MM.1S (cell line): ENCODE data around the gene TTC36.
"Not testable (repeated sequence)": the region's sequence is repeated elsewhere in the genome, so short reads cannot be mapped to it uniquely, and the experiment has no call there.

ENCODE experiments used
- DNase-seq: peaks from one replicate; pipeline ENCODE4 v3.0.0-alpha.2; 2015
- H2AFZ ChIP-seq: fragments of 300-600 bp; sonication (generic); 2 replicates; pipeline ENCODE4 v1.6.0; 2016; ENCODE audit warnings: antibody characterized with exemption, low read length
- H3F3A ChIP-seq: fragments of 300-600 bp; sonication (generic); 2 replicates; pipeline ENCODE4 v1.6.1; 2016; ENCODE audit warnings: mild to moderate bottlenecking, antibody characterized with exemption, low read length, moderate library complexity, mixed read lengths; ENCODE audit not compliant: insufficient read depth
- H3K27ac ChIP-seq: fragments of 300-600 bp; sonication (generic); 2 replicates; pipeline ENCODE4 v1.5.1; 2016; ENCODE audit warnings: mild to moderate bottlenecking, low read length
- H3K27me3 ChIP-seq: fragments of 300-600 bp; sonication (generic); replicated peaks from 2 replicates; pipeline ENCODE4 v1.6.0; 2016; ENCODE audit warnings: low read length; ENCODE audit not compliant: insufficient read depth
- H3K36me3 ChIP-seq: fragments of 300-600 bp; sonication (generic); replicated peaks from 2 replicates; pipeline ENCODE4 v1.6.1; 2016; ENCODE audit warnings: mild to moderate bottlenecking, low read length, mixed read lengths; ENCODE audit not compliant: insufficient read depth
- H3K4me1 ChIP-seq: fragments of 300-600 bp; sonication (generic); 2 replicates; pipeline ENCODE4 v1.6.1; 2016; ENCODE audit warnings: low read length, mixed read lengths
- H3K4me2 ChIP-seq: fragments of 300-600 bp; sonication (generic); 2 replicates; pipeline ENCODE4 v1.6.0; 2016; ENCODE audit warnings: low read depth, low read length
- H3K4me3 ChIP-seq: fragments of 300-600 bp; sonication (generic); 2 replicates; pipeline ENCODE4 v1.5.1; 2016; ENCODE audit warnings: low read length, mixed read lengths
- H3K79me2 ChIP-seq: fragments of 300-600 bp; sonication (generic); 2 replicates; pipeline ENCODE4 v1.6.1; 2016; ENCODE audit warnings: mixed run types, low read length, mixed read lengths
- H3K9ac ChIP-seq: fragments of 300-600 bp; sonication (generic); 2 replicates; pipeline ENCODE4 v1.6.1; 2016; ENCODE audit warnings: low read length, mixed read lengths
- H3K9me2 ChIP-seq: fragments of 300-600 bp; sonication (generic); replicated peaks from 2 replicates; pipeline ENCODE4 v1.6.1; 2016; ENCODE audit warnings: mild to moderate bottlenecking, low read length, mixed read lengths; ENCODE audit not compliant: insufficient read depth
- H3K9me3 ChIP-seq: fragments of 300-600 bp; sonication (generic); replicated peaks from 2 replicates; pipeline ENCODE4 v1.6.1; 2016; ENCODE audit warnings: mild to moderate bottlenecking, low read length, mixed read lengths; ENCODE audit not compliant: insufficient read depth
- H4K20me1 ChIP-seq: fragments of 300-600 bp; sonication (generic); 2 replicates; pipeline ENCODE4 v1.6.1; 2016; ENCODE audit warnings: mild to moderate bottlenecking, low read length, moderate library complexity, mixed read lengths; ENCODE audit not compliant: insufficient read depth
- CTCF ChIP-seq: fragments of 300-600 bp; sonication (generic); IDR thresholded peaks from 2 replicates; pipeline ENCODE4 v1.5.1; 2016; ENCODE audit warnings: antibody characterized with exemption, low read length, mixed read lengths
- EZH2 ChIP-seq: fragments of 300-600 bp; sonication (generic); optimal IDR thresholded peaks from 2 replicates; pipeline ENCODE3; 2017; ENCODE audit warnings: low read depth, mild to moderate bottlenecking, antibody characterized with exemption, low read length, mixed read lengths
- EZH2phosphoT487 ChIP-seq: fragments of 300-600 bp; sonication (generic); IDR thresholded peaks from 2 replicates; pipeline ENCODE4 v1.6.1; 2018; ENCODE audit warnings: antibody characterized with exemption, low read length

TTC36 gene

GRCh38 chr11:118527109-118527508 lies at the start of gene TTC36:
TTC36 (plus strand) TSS chr11:118527474; CDS start chr11:118527495, 21 bp downstream.
- peaks cover 5% of the 10 kb centered on the region; the same call in 1 of the 2 replicates for H3K36me3 ChIP-seq
- H4K20me1 ChIP-seq: no peaks in the 10 kb centered on the region
- H2AFZ ChIP-seq: no peak within 1 kb of the TSS
- no peaks in the 10 kb centered on the region for H3F3A ChIP-seq
- no peaks in the 10 kb centered on the region for H3K9me2 ChIP-seq
- no peak within 1 kb of the TSS for H3K4me2 ChIP-seq
- no peak within 1 kb of the TSS for H3K4me3 ChIP-seq
- peaks cover 23% of the 10 kb centered on the region; the same call in 1 of the 2 replicates for H3K27me3 ChIP-seq
- H3K9ac ChIP-seq: no peak within 1 kb of the TSS
- no peak within 1 kb of the TSS for H3K27ac ChIP-seq
- no peaks in the 10 kb centered on the region for H3K9me3 ChIP-seq
- H3K79me2 ChIP-seq: no peaks in the 10 kb centered on the region
- peaks cover 3% of the 10 kb centered on the region; the same call in 1 of the 2 replicates for H3K4me1 ChIP-seq
- TF ChIP-seq EZH2 (no peak), CTCF (no peak), EZH2phosphoT487 (no peak)
- DNase-seq: no peak

- not testable (repeated sequence) for H3K4me1 ChIP-seq, H3K9me3 ChIP-seq, H3K79me2 ChIP-seq, H3F3A ChIP-seq, H2AFZ ChIP-seq, H3K27ac ChIP-seq, H3K4me2 ChIP-seq, H3K27me3 ChIP-seq, H3K9me2 ChIP-seq, H3K4me3 ChIP-seq, H4K20me1 ChIP-seq, H3K9ac ChIP-seq, DNase-seq
- peaks cover 13% of the 10 kb centered on the region for H3K36me3 ChIP-seq
Observed at GRCh38 chr11:118481238-118481637, 46.0 kb upstream of the TTC36 start.

GRCh38 chr11:118484405-118484804 lies 42.9 kb upstream of the TTC36 start:
- no peak overlapping the region for H3K4me3 ChIP-seq
- H3K4me2 ChIP-seq: no peak overlapping the region
- H3K36me3 ChIP-seq: peaks cover 11% of the 10 kb centered on the region
- DNase-seq: no peak
- H2AFZ ChIP-seq: no peak overlapping the region
- no peaks in the 10 kb centered on the region for H3F3A ChIP-seq
- H3K27me3 ChIP-seq: no peaks in the 10 kb centered on the region
- H3K9ac ChIP-seq: no peak overlapping the region
- no peak for TF ChIP-seq EZH2
- no peak for TF ChIP-seq CTCF
- TF ChIP-seq EZH2phosphoT487: no peak
- no peaks in the 10 kb centered on the region for H3K4me1 ChIP-seq
- H4K20me1 ChIP-seq: no peaks in the 10 kb centered on the region
- H3K27ac ChIP-seq: no peak overlapping the region
- H3K79me2 ChIP-seq: no peaks in the 10 kb centered on the region
- H3K9me3 ChIP-seq: no peaks in the 10 kb centered on the region
- no peaks in the 10 kb centered on the region for H3K9me2 ChIP-seq

- H3K79me2 ChIP-seq: no peaks in the 10 kb centered on the region
- no peak overlapping the region for H3K4me3 ChIP-seq
- no peaks in the 10 kb centered on the region for H3F3A ChIP-seq
- no peak overlapping the region for H3K27ac ChIP-seq
- H4K20me1 ChIP-seq: no peaks in the 10 kb centered on the region
- H3K27me3 ChIP-seq: no peaks in the 10 kb centered on the region
- no peak overlapping the region for H3K9ac ChIP-seq
- H3K4me2 ChIP-seq: no peak overlapping the region
- H2AFZ ChIP-seq: no peak overlapping the region
- DNase-seq: no peak
- TF ChIP-seq EZH2phosphoT487: no peak
- TF ChIP-seq EZH2: no peak
- no peak; the same call in 1 of the 2 replicates for TF ChIP-seq CTCF
- H3K9me2 ChIP-seq: no peaks in the 10 kb centered on the region
- peaks cover 17% of the 10 kb centered on the region for H3K36me3 ChIP-seq
- no peaks in the 10 kb centered on the region for H3K9me3 ChIP-seq
- no peaks in the 10 kb centered on the region for H3K4me1 ChIP-seq
Observed at GRCh38 chr11:118485273-118485672, 42.0 kb upstream of the TTC36 start.
